HepG2 (cell line): ENCODE measurements around the gene URB1. TPM values are rescaled to one million over a fixed set of nuclear protein-coding genes. Genes with fewer than 3 reads are reported as not detected.

Source experiments
- ATAC-seq: fragments of 200-7000 bp; cut with Tn5 transposase; 3 replicates; pipeline ENCODE4 v1.9.1; 2020; ENCODE audit warnings: mild to moderate bottlenecking, moderate library complexity
- BruUV-seq: library from RNA; stranded (reverse); fragments of 400-500 nt; replicated peaks from 2 replicates; lab custom pipeline; 2021; lab: Mats Ljungman, UMichigan
- CTCF ChIA-PET: fragments of 300-600 bp; formaldehyde crosslinking; extraction: SDS; loops from one replicate; lab custom pipeline; 2021; ENCODE audit warnings: low total read pairs, inconsistent platforms, low intra/inter-chr PET ratio; lab: Yijun Ruan, JAX
- POLR2A ChIA-PET: fragments of 350-600 bp; sonication (Branson Sonifier 250); formaldehyde crosslinking; loops from one replicate; lab custom pipeline; 2020; ENCODE audit warnings: antibody characterized with exemption, inconsistent platforms; lab: Yijun Ruan, JAX
- DNase-seq: peaks from one replicate; pipeline ENCODE4 v3.0.0-alpha.2; 2015; ENCODE audit warnings: low spot score
- FAIRE-seq: peaks from 3 replicates; lab custom pipeline; 2011; peaks lifted over from hg19 to GRCh38; lab: Jason Lieb, UNC
- H2AFZ ChIP-seq: one replicate; pipeline ENCODE4 v1.6.1; 2011; ENCODE audit warnings: low read length, inconsistent platforms
- H3K27ac ChIP-seq: fragments of 300-600 bp; 3 replicates; pipeline ENCODE4 v1.8.0; 2011; ENCODE audit warnings: mixed run types, mild to moderate bottlenecking, mixed read lengths, low read length, inconsistent platforms; ENCODE audit not compliant: insufficient read depth; ENCODE audit errors: extremely low read length
- H3K27me3 ChIP-seq, 2 experiments: fragments of 200-600 bp in 1 of 2; 2 replicates in 1 of 2; 3 replicates in 1 of 2; pipeline versions ENCODE4 v1.6.0 to v1.8.0; 2011; ENCODE audit warnings: low read length in 2 of 2, mild to moderate bottlenecking in 2 of 2, moderate library complexity in 2 of 2, inconsistent platforms in 1 of 2; ENCODE audit not compliant: insufficient read depth in 2 of 2, control insufficient read depth in 1 of 2
- H3K36me3 ChIP-seq, 2 experiments: fragments of 200-600 bp in 1 of 2; replicated peaks in 1 of 2; 2 replicates in 1 of 2; 3 replicates in 1 of 2; pipeline versions ENCODE4 v1.5.1 to v1.8.0; 2011; ENCODE audit warnings: low read length in 2 of 2, inconsistent platforms in 1 of 2; ENCODE audit not compliant: insufficient read depth in 2 of 2, control insufficient read depth in 1 of 2
- H3K4me1 ChIP-seq: 2 replicates; pipeline ENCODE4 v1.5.1; 2012; ENCODE audit warnings: low read length, inconsistent platforms; ENCODE audit not compliant: insufficient read depth
- H3K4me2 ChIP-seq: 2 replicates; pipeline ENCODE4 v1.6.0; 2011; ENCODE audit warnings: low read depth, low read length, inconsistent platforms
- H3K4me3 ChIP-seq, 3 experiments: fragments of 200-600 bp in 1 of 3; sonication (generic), shearing (Covaris generic) in 1 of 3; replicated peaks in 1 of 3; 2 replicates each; pipeline ENCODE4 v1.5.1; 2011 to 2016; ENCODE audit warnings: low read length in 3 of 3, inconsistent platforms in 2 of 3, low read depth in 2 of 3, mild to moderate bottlenecking in 2 of 3, control low read depth in 1 of 3, mixed read lengths in 1 of 3; ENCODE audit not compliant: insufficient read depth in 1 of 3
- H3K79me2 ChIP-seq: one replicate; pipeline ENCODE4 v1.6.1; 2011; ENCODE audit warnings: low read length, inconsistent platforms; ENCODE audit not compliant: insufficient read depth
- H3K9ac ChIP-seq: 2 replicates; pipeline ENCODE4 v1.6.0; 2011; ENCODE audit warnings: mild to moderate bottlenecking, low read depth, low read length, inconsistent platforms; ENCODE audit not compliant: insufficient read depth
- H3K9me3 ChIP-seq: 2 replicates; pipeline ENCODE4 v1.5.1; 2012; ENCODE audit warnings: mild to moderate bottlenecking, low read length
- H4K20me1 ChIP-seq: 2 replicates; pipeline ENCODE4 v1.6.0; 2011; ENCODE audit warnings: inconsistent platforms, mild to moderate bottlenecking, low read length, moderate library complexity; ENCODE audit not compliant: insufficient read depth
- ARNTL ChIP-seq: sonication (generic); formaldehyde crosslinking; IDR thresholded peaks from 2 replicates; pipeline ENCODE4 v1.4.0; 2020; ENCODE audit warnings: mild to moderate bottlenecking, missing genetic modification reagents
- CENPX ChIP-seq: sonication (generic); formaldehyde crosslinking; IDR thresholded peaks from 2 replicates; pipeline ENCODE4 v1.9.0; 2021; ENCODE audit warnings: mild to moderate bottlenecking, missing genetic modification reagents, moderate library complexity
- JDP2 ChIP-seq: sonication (generic); formaldehyde crosslinking; IDR thresholded peaks from 2 replicates; pipeline ENCODE4 v1.8.1; 2022; ENCODE audit warnings: missing genetic modification reagents, borderline replicate concordance
- KDM5A ChIP-seq: fragments of 200-600 bp; sonication (generic); IDR thresholded peaks from 2 replicates; pipeline ENCODE4 v1.7.0; 2018; ENCODE audit warnings: antibody characterized with exemption, mild to moderate bottlenecking, low read length, borderline replicate concordance
- POLR2AphosphoS2 ChIP-seq: IDR thresholded peaks from 2 replicates; pipeline ENCODE4 v1.6.1; 2011; ENCODE audit warnings: low read depth, low read length, improper control_type of control experiment
- PRMT3 ChIP-seq: sonication (generic); formaldehyde crosslinking; IDR thresholded peaks from 2 replicates; pipeline ENCODE4 v1.8.1; 2022; ENCODE audit warnings: low read depth, mild to moderate bottlenecking, moderate library complexity, missing genetic modification reagents, borderline replicate concordance
- RXRA ChIP-seq: sonication (generic); formaldehyde crosslinking; IDR thresholded peaks from 2 replicates; pipeline ENCODE4 v1.5.1; 2020; ENCODE audit warnings: missing genetic modification reagents
- SATB2 ChIP-seq: sonication (generic); formaldehyde crosslinking; IDR thresholded peaks from 2 replicates; pipeline ENCODE4 v1.5.0; 2020; ENCODE audit warnings: missing genetic modification reagents
- TBX3 ChIP-seq: fragments of 450-650 bp; IDR thresholded peaks from 2 replicates; pipeline ENCODE4 v1.6.1; 2017; ENCODE audit warnings: antibody characterized with exemption, mild to moderate bottlenecking, inconsistent platforms, borderline replicate concordance
- TCF12 ChIP-seq, 2 experiments: fragments of 450-650 bp in 1 of 2; sonication (generic) in 1 of 2; formaldehyde crosslinking in 1 of 2; IDR thresholded peaks; 2 replicates each; pipeline versions ENCODE4 v1.6.1 to v1.8.0; 2017 to 2022; ENCODE audit warnings: antibody characterized with exemption in 1 of 2, mild to moderate bottlenecking in 1 of 2, missing genetic modification reagents in 1 of 2, moderate library complexity in 1 of 2
- ZNF264 ChIP-seq: sonication (generic); formaldehyde crosslinking; IDR thresholded peaks from 2 replicates; pipeline ENCODE4 v1.4.0; 2020; ENCODE audit warnings: missing genetic modification reagents
- ZNF530 ChIP-seq: sonication (generic); formaldehyde crosslinking; IDR thresholded peaks from 2 replicates; pipeline ENCODE4 v1.5.0; 2020; ENCODE audit warnings: low read depth, mild to moderate bottlenecking, missing genetic modification reagents
- ZNF547 ChIP-seq: sonication (generic); formaldehyde crosslinking; IDR thresholded peaks from 2 replicates; pipeline ENCODE4 v1.5.1; 2020; ENCODE audit warnings: mild to moderate bottlenecking, missing genetic modification reagents
- ZNF672 ChIP-seq: sonication (generic); formaldehyde crosslinking; IDR thresholded peaks from 2 replicates; pipeline ENCODE4 v1.8.1; 2022; ENCODE audit warnings: missing genetic modification reagents
- WGBS: methylation state at CpG from one replicate; pipeline ENCODE4 v1.1.6; 2017; ENCODE audit warnings: low lambda C conversion rate; 5-methylcytosine and 5-hydroxymethylcytosine counted together
- in situ Hi-C: cut with HindIII; loops from 2 replicates; pipeline ENCODE4 v1.10.0; 2017; ENCODE audit warnings: low pct_unique_long_range_greater_than_20kb; ENCODE audit not compliant: extremely low pct_ligation_motif_present
- intact Hi-C: fragments of 100-400 bp; cut with micrococcal nuclease; formaldehyde crosslinking; loops from one replicate; pipeline ENCODE4 v1.10.0; 2022; ENCODE audit not compliant: unreplicated experiment
- polyA plus RNA-seq, 8 experiments: library from polyadenylated mRNA; depleted of rRNA in 3 of 8; stranded (reverse) in 7 of 8; unstranded in 1 of 8; fragments of >200 nt; fragmentation: Illumina TruSeq in 4 of 8; extraction: Trizol in 4 of 8; gene quantifications; 2 replicates each; pipeline versions ENCODE4 v1.2.1 to v1.2.3, GENCODE V29; 2011 to 2016; ENCODE audit warnings: low read depth in 4 of 8, missing spikeins in 1 of 8, mixed read lengths in 1 of 8; ENCODE audit not compliant: insufficient read depth in 1 of 8
- total RNA-seq, 5 experiments: library from RNA; depleted of rRNA; stranded (reverse); fragments of >200 nt; fragmentation: Illumina TruSeq; extraction: Trizol; gene quantifications; 2 replicates each; pipeline ENCODE4 v1.2.3, GENCODE V29; 2016; ENCODE audit warnings: low read depth in 1 of 5
- TF ChIP-seq, protein P1 (sequence below): sonication (generic); formaldehyde crosslinking; IDR thresholded peaks from 2 replicates; pipeline ENCODE4 v1.5.1; 2020; ENCODE audit warnings: missing genetic modification reagents, mild to moderate bottlenecking, borderline replicate concordance
- TF ChIP-seq, protein P2 (sequence below): sonication (generic); formaldehyde crosslinking; IDR thresholded peaks from 2 replicates; pipeline ENCODE4 v1.4.0; 2020; ENCODE audit warnings: missing genetic modification reagents
- TF ChIP-seq, protein P3 (sequence below): sonication (generic); formaldehyde crosslinking; conservative IDR thresholded peaks from 2 replicates; pipeline ENCODE4 v1.5.0; 2020; ENCODE audit warnings: missing genetic modification reagents

URB1 gene
- total and polyA plus RNA-seq, 2 of the 13 experiments (the other 11 are each of a cell fraction or from before 2014, with no cell fraction given): 4.5 to 16.7 TPM

DNA sequence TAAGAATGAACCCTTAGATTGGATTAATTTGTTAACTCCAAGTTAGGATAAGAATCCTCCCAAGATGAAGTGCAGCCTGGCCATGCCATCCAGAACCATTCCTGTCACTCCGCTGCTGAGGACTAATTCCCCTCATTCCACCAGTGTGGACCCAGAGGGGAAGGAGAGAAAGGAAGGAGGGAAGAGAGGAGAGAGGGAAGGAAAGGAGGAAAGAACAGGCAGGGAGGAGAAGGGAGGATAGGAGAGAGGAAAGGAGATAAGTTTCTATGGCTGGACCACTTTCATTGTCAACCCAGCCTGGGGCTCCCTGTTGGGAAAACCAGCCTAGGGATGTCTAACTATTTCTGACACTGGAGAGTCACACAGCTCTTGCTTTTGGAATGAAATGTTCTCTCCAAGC, 89.4 kb downstream of the URB1 start (continued):
- TF ChIP-seq, protein P1, sequence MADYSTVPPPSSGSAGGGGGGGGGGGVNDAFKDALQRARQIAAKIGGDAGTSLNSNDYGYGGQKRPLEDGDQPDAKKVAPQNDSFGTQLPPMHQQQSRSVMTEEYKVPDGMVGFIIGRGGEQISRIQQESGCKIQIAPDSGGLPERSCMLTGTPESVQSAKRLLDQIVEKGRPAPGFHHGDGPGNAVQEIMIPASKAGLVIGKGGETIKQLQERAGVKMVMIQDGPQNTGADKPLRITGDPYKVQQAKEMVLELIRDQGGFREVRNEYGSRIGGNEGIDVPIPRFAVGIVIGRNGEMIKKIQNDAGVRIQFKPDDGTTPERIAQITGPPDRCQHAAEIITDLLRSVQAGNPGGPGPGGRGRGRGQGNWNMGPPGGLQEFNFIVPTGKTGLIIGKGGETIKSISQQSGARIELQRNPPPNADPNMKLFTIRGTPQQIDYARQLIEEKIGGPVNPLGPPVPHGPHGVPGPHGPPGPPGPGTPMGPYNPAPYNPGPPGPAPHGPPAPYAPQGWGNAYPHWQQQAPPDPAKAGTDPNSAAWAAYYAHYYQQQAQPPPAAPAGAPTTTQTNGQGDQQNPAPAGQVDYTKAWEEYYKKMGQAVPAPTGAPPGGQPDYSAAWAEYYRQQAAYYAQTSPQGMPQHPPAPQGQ (CRISPR knock-in tag): no peak
- no peak for TF ChIP-seq ZNF530 (CRISPR knock-in tag)

DNA sequence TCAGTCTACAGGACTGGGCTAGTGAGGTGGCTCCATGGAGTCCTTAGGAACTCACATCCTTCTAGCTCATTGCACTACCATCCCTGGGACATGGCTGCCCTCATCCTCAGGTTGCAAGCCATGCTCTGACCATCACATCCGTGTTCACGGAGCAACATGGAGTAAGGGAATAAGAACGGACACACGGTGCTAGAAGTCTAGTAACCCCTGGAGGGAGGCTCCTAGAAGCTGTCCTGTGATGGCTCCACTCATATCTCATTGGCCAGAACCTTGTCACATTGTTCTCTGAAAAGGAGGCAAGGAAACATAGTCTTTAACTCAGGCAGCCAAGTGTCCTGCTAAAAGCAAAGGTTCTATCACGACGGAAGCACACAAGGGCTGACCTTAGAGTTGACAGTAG, 90.3 kb downstream of the URB1 start:
- H3K4me2 ChIP-seq: no peak overlapping the region
- BruUV-seq: no TSS peak
- DNase-seq: no peak
- ChIA-PET POLR2A (interaction anchor here (1.4 kb wide), 1 partner anchor 13 kb away, joined by 4 read pairs; no protein-coding TSS in a partner anchor), CTCF (no interaction called here)
- no peaks in the 10 kb centered on the region for H3K79me2 ChIP-seq
- H3K9me3 ChIP-seq: no peaks in the 10 kb centered on the region
- H4K20me1 ChIP-seq: no peaks in the 10 kb centered on the region
- H3K27ac ChIP-seq: no peak overlapping the region
- 94% methylated on average over 4 of the region's 6 CpGs for WGBS
- peaks cover 48% of the 10 kb centered on the region for H3K4me1 ChIP-seq
- H3K4me3 ChIP-seq: no peak overlapping the region
- ATAC-seq: no peak
- H2AFZ ChIP-seq: no peak overlapping the region
- intact Hi-C loops: no loop called here
- H3K9ac ChIP-seq: no peak overlapping the region
- FAIRE-seq: no peak
- no peaks in the 10 kb centered on the region for H3K27me3 ChIP-seq
- in situ Hi-C loops: no loop called here
- no peaks in the 10 kb centered on the region; a peak in 1 of 5 replicates for H3K36me3 ChIP-seq
- TF ChIP-seq ARNTL: no peak
- no peak for TF ChIP-seq TBX3
- TF ChIP-seq POLR2AphosphoS2: no peak
- TF ChIP-seq, protein P2, sequence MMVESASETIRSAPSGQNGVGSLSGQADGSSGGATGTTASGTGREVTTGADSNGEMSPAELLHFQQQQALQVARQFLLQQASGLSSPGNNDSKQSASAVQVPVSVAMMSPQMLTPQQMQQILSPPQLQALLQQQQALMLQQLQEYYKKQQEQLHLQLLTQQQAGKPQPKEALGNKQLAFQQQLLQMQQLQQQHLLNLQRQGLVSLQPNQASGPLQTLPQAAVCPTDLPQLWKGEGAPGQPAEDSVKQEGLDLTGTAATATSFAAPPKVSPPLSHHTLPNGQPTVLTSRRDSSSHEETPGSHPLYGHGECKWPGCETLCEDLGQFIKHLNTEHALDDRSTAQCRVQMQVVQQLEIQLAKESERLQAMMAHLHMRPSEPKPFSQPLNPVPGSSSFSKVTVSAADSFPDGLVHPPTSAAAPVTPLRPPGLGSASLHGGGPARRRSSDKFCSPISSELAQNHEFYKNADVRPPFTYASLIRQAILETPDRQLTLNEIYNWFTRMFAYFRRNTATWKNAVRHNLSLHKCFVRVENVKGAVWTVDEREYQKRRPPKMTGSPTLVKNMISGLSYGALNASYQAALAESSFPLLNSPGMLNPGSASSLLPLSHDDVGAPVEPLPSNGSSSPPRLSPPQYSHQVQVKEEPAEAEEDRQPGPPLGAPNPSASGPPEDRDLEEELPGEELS (CRISPR knock-in tag): no peak
- TF ChIP-seq, protein P3, sequence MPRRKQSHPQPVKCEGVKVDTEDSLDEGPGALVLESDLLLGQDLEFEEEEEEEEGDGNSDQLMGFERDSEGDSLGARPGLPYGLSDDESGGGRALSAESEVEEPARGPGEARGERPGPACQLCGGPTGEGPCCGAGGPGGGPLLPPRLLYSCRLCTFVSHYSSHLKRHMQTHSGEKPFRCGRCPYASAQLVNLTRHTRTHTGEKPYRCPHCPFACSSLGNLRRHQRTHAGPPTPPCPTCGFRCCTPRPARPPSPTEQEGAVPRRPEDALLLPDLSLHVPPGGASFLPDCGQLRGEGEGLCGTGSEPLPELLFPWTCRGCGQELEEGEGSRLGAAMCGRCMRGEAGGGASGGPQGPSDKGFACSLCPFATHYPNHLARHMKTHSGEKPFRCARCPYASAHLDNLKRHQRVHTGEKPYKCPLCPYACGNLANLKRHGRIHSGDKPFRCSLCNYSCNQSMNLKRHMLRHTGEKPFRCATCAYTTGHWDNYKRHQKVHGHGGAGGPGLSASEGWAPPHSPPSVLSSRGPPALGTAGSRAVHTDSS (CRISPR knock-in tag): no peak
- TF ChIP-seq ZNF547 (CRISPR knock-in tag): no peak
- no peak for TF ChIP-seq ZNF672
- TF ChIP-seq SATB2 (CRISPR knock-in tag): no peak
- no peak for TF ChIP-seq KDM5A
- no peak for TF ChIP-seq PRMT3
- TF ChIP-seq CENPX (CRISPR knock-in tag): no peak
- TF ChIP-seq RXRA: no peak
- TF ChIP-seq JDP2 (CRISPR knock-in tag): no peak
- no peak for TF ChIP-seq TCF12 (IDR thresholded peaks at IDR 0.05)
- TF ChIP-seq TCF12 (CRISPR knock-in tag; IDR thresholded peaks at IDR 0.05): no peak
- no peak for TF ChIP-seq ZNF264 (CRISPR knock-in tag)
